NCI-H82 treated with DMSO at 0.1 percent for 48 hours (cell line): Measurements from ENCODE around the gene SNIP1.
A peak's percentile ranks its signal among the peaks of the same experiment; 100 is the strongest.
"Not testable (repeated sequence)": the region's sequence is repeated elsewhere in the genome, so short reads cannot be mapped to it uniquely, and the experiment has no call there.

Source experiments
- DNase-seq: peaks from one replicate; lab custom pipeline; 2025; ENCODE audit not compliant: unreplicated experiment; lab: John Stamatoyannopoulos, UW

The SNIP1 gene

GRCh38 chr1:37553927-37554808 is at the start of gene SNIP1:
Gene SNIP1 (minus strand): TSS chr1:37554293. CDS start chr1:37554229, 64 bp downstream.
- DNase-seq, result peak; percentile 89

- peak; percentile 48 for DNase-seq
Measured at GRCh38 chr1:37602750-37603694, 48.9 kb upstream of the SNIP1 start.

GRCh38 chr1:37601441-37601840 is 47.3 kb upstream of the SNIP1 start:
- no peak for DNase-seq

GRCh38 chr1:37599940-37600339 is 45.8 kb upstream of the SNIP1 start:
- DNase-seq, result no peak

- DNase-seq, result no peak
Measured at GRCh38 chr1:37596182-37596667, 42.1 kb upstream of the SNIP1 start.

GRCh38 chr1:37595440-37596181 is 41.5 kb upstream of the SNIP1 start, which contains the start of gene GNL2:
Gene GNL2 (minus strand): TSS chr1:37595937. CDS start chr1:37595822, 115 bp downstream.
- DNase-seq, result peak; percentile 85

GRCh38 chr1:37593726-37594125 is 39.6 kb upstream of the SNIP1 start:
- no peak for DNase-seq

- DNase-seq, result no peak
Measured at GRCh38 chr1:37588939-37589338, 34.8 kb upstream of the SNIP1 start.

- not testable (repeated sequence) for DNase-seq
Measured at GRCh38 chr1:37584544-37584943, 30.5 kb upstream of the SNIP1 start.

GRCh38 chr1:37575692-37576091 is 21.6 kb upstream of the SNIP1 start:
- no peak for DNase-seq

- no peak for DNase-seq
Measured at GRCh38 chr1:37574834-37575480, 20.9 kb upstream of the SNIP1 start.

- DNase-seq, result no peak
Measured at GRCh38 chr1:37570528-37571334, 16.6 kb upstream of the SNIP1 start.

- DNase-seq, result no peak
Measured at GRCh38 chr1:37567023-37567422, 12.9 kb upstream of the SNIP1 start.

- no peak for DNase-seq
Measured at GRCh38 chr1:37564892-37565291, 10.8 kb upstream of the SNIP1 start.

- DNase-seq, result no peak
Measured at GRCh38 chr1:37562984-37563383, 8.9 kb upstream of the SNIP1 start.

- DNase-seq, result no peak
Measured at GRCh38 chr1:37561133-37562132, 7.3 kb upstream of the SNIP1 start.

GRCh38 chr1:37560401-37561132 is 6.5 kb upstream of the SNIP1 start:
- DNase-seq, result no peak
